Mesenchymal stem cell (in vitro differentiated cells and primary cell): ENCODE measurements around the gene ZSCAN21.

Experiments
- DNase-seq: peaks from one replicate; pipeline ENCODE4 v3.0.0-alpha.2; 2013
- H2AFZ ChIP-seq: one replicate; pipeline ENCODE4 v1.6.1; 2013; ENCODE audit warnings: low read depth, mild to moderate bottlenecking, control low read depth, inconsistent platforms, low read length, moderate library complexity
- H2AK5ac ChIP-seq: 2 replicates; pipeline ENCODE4 v1.6.1; 2013; ENCODE audit warnings: low read length, moderate library complexity, mild to moderate bottlenecking, inconsistent platforms; ENCODE audit not compliant: severe bottlenecking
- H2BK120ac ChIP-seq: one replicate; pipeline ENCODE4 v1.6.1; 2013; ENCODE audit warnings: low read depth, mild to moderate bottlenecking, inconsistent platforms, low read length, moderate library complexity
- H2BK12ac ChIP-seq, 2 experiments: one replicate each; pipeline ENCODE4 v1.6.1; 2013; ENCODE audit warnings: inconsistent platforms in 2 of 2, low read length in 2 of 2, mild to moderate bottlenecking in 2 of 2, moderate library complexity in 2 of 2, control low read depth in 1 of 2
- H2BK15ac ChIP-seq: one replicate; pipeline ENCODE4 v1.6.1; 2013; ENCODE audit warnings: mild to moderate bottlenecking, low read depth, inconsistent platforms; ENCODE audit not compliant: poor library complexity, severe bottlenecking
- H2BK5ac ChIP-seq: 2 replicates; pipeline ENCODE4 v1.6.1; 2013; ENCODE audit warnings: low read depth, mild to moderate bottlenecking, low read length, control low read depth, inconsistent platforms; ENCODE audit not compliant: poor library complexity, severe bottlenecking
- H3K14ac ChIP-seq, 2 experiments: one replicate each; pipeline ENCODE4 v1.6.1; 2013; ENCODE audit warnings: inconsistent platforms in 2 of 2, low read length in 2 of 2, control low read depth in 1 of 2, mild to moderate bottlenecking in 1 of 2, moderate library complexity in 1 of 2
- H3K18ac ChIP-seq, 2 experiments: one replicate each; pipeline ENCODE4 v1.6.1; 2013; ENCODE audit warnings: inconsistent platforms in 2 of 2, low read length in 2 of 2, control low read depth in 1 of 2, low read depth in 1 of 2, mild to moderate bottlenecking in 1 of 2
- H3K23ac ChIP-seq, 2 experiments: one replicate each; pipeline ENCODE4 v1.6.1; 2013; ENCODE audit warnings: inconsistent platforms in 2 of 2, low read length in 2 of 2, mild to moderate bottlenecking in 2 of 2, moderate library complexity in 2 of 2, control low read depth in 1 of 2
- H3K27ac ChIP-seq: 2 replicates; pipeline ENCODE4 v1.5.1; 2013; ENCODE audit warnings: mild to moderate bottlenecking, moderate library complexity, low read length, control low read depth, inconsistent platforms; ENCODE audit not compliant: poor library complexity, severe bottlenecking
- H3K27me3 ChIP-seq, 2 experiments: 2 replicates each; pipeline versions ENCODE4 v1.6.1 to v1.7.0; 2013; ENCODE audit warnings: low read length in 2 of 2, mild to moderate bottlenecking in 2 of 2, moderate library complexity in 2 of 2, control low read depth in 1 of 2, inconsistent platforms in 1 of 2; ENCODE audit not compliant: control insufficient read depth in 1 of 2, insufficient read depth in 1 of 2
- H3K36me3 ChIP-seq, 2 experiments: 2 replicates each; pipeline versions ENCODE4 v1.6.1 to v1.7.0; 2013; ENCODE audit warnings: low read length in 2 of 2, control low read depth in 1 of 2, inconsistent platforms in 1 of 2, low read depth in 1 of 2, mild to moderate bottlenecking in 1 of 2; ENCODE audit not compliant: insufficient read depth in 2 of 2, control insufficient read depth in 1 of 2
- H3K4ac ChIP-seq, 2 experiments: one replicate each; pipeline ENCODE4 v1.6.1; 2013; ENCODE audit warnings: inconsistent platforms in 2 of 2, low read length in 2 of 2, mild to moderate bottlenecking in 2 of 2, moderate library complexity in 2 of 2, control low read depth in 1 of 2, low read depth in 1 of 2
- H3K4me1 ChIP-seq: 2 replicates; pipeline ENCODE4 v1.6.1; 2013; ENCODE audit warnings: low read depth, low read length, control low read depth; ENCODE audit not compliant: control insufficient read depth, insufficient read depth
- H3K4me2 ChIP-seq: 2 replicates; pipeline ENCODE4 v1.6.1; 2013; ENCODE audit warnings: low read length, mild to moderate bottlenecking, inconsistent platforms; ENCODE audit not compliant: poor library complexity, severe bottlenecking
- H3K4me3 ChIP-seq, 2 experiments: 2 replicates each; pipeline versions ENCODE4 v1.5.1 to v1.7.0; 2013; ENCODE audit warnings: low read length in 2 of 2, mild to moderate bottlenecking in 2 of 2, control low read depth in 1 of 2, low read depth in 1 of 2; ENCODE audit not compliant: insufficient read depth in 1 of 2
- H3K79me1 ChIP-seq: replicated peaks from 2 replicates; pipeline ENCODE4 v1.6.1; 2013; ENCODE audit warnings: mild to moderate bottlenecking, control low read depth, low read length, inconsistent platforms; ENCODE audit not compliant: poor library complexity, severe bottlenecking
- H3K9ac ChIP-seq: 2 replicates; pipeline ENCODE4 v1.7.0; 2013; ENCODE audit warnings: mild to moderate bottlenecking, low read length, moderate library complexity
- H3K9me3 ChIP-seq: 2 replicates; pipeline ENCODE4 v1.7.0; 2013; ENCODE audit warnings: mild to moderate bottlenecking, low read length; ENCODE audit not compliant: control insufficient read depth
- H4K8ac ChIP-seq: one replicate; pipeline ENCODE4 v1.6.1; 2013; ENCODE audit warnings: inconsistent platforms, mild to moderate bottlenecking, low read length, moderate library complexity
- H4K91ac ChIP-seq: one replicate; pipeline ENCODE4 v1.6.1; 2013; ENCODE audit warnings: mild to moderate bottlenecking, low read length, inconsistent platforms
- WGBS: methylation state at CpG from one replicate; pipeline ENCODE4 v1.1.7; 2013; ENCODE audit warnings: mixed read lengths; 5-methylcytosine and 5-hydroxymethylcytosine counted together

Gene ZSCAN21

GRCh38 chr7:100017875-100018274 is 31.7 kb upstream of the ZSCAN21 start:
- WGBS = 96% methylated on average over 5 of the region's 5 CpGs
- H3K27ac ChIP-seq = no peak overlapping the region
- no peak overlapping the region for H3K23ac ChIP-seq
- H2BK5ac ChIP-seq = no peak overlapping the region
- no peak overlapping the region for H3K4ac ChIP-seq
- no peak overlapping the region for H2BK12ac ChIP-seq
- peaks cover 6% of the 10 kb centered on the region for H3K4me1 ChIP-seq
- H2AK5ac ChIP-seq = no peak overlapping the region
- H3K14ac ChIP-seq = no peak overlapping the region
- no peak overlapping the region for H2BK15ac ChIP-seq
- peaks cover 8% of the 10 kb centered on the region for H3K79me1 ChIP-seq
- H4K91ac ChIP-seq = no peak overlapping the region
- DNase-seq = no peak
- peak overlapping the region; percentile 98 for H3K9ac ChIP-seq
- no peak overlapping the region for H2AFZ ChIP-seq
- no peaks in the 10 kb centered on the region for H3K27me3 ChIP-seq
- H3K4me2 ChIP-seq = no peak overlapping the region
- peaks cover 21 to 24% of the 10 kb centered on the region in 2 experiments for H3K36me3 ChIP-seq
- H3K18ac ChIP-seq = no peak overlapping the region
- no peak overlapping the region for H4K8ac ChIP-seq
- H2BK120ac ChIP-seq = no peak overlapping the region
- peak overlapping the region in 1 of 2 experiments; percentile 100 for H3K4me3 ChIP-seq
- H3K9me3 ChIP-seq = no peaks in the 10 kb centered on the region

GRCh38 chr7:100019908-100020307 is 29.7 kb upstream of the ZSCAN21 start:
- Histone ChIP-seq H3K4ac (no peak overlapping the region), H3K9ac (no peak overlapping the region), H2AFZ (no peak overlapping the region), H2BK120ac (no peak overlapping the region), H2BK12ac (no peak overlapping the region), H3K4me1 (peaks cover 6% of the 10 kb centered on the region), H4K8ac (no peak overlapping the region), H3K14ac (no peak overlapping the region), H3K4me3 (no peak overlapping the region), H2BK5ac (no peak overlapping the region), H3K4me2 (no peak overlapping the region), H3K79me1 (peaks cover 20% of the 10 kb centered on the region), H3K36me3 (peaks cover 39 to 44% of the 10 kb centered on the region in 2 experiments), H2BK15ac (no peak overlapping the region), H4K91ac (no peak overlapping the region), H3K23ac (no peak overlapping the region), H3K27me3 (no peaks in the 10 kb centered on the region), H2AK5ac (no peak overlapping the region), H3K18ac (no peak overlapping the region), H3K27ac (no peak overlapping the region), H3K9me3 (no peaks in the 10 kb centered on the region)
- 96% methylated on average over 7 of the region's 7 CpGs for WGBS
- no peak for DNase-seq

GRCh38 chr7:100021297-100021696 is 28.3 kb upstream of the ZSCAN21 start:
- Histone ChIP-seq H2BK120ac (no peak overlapping the region), H3K9ac (no peak overlapping the region)

DNA sequence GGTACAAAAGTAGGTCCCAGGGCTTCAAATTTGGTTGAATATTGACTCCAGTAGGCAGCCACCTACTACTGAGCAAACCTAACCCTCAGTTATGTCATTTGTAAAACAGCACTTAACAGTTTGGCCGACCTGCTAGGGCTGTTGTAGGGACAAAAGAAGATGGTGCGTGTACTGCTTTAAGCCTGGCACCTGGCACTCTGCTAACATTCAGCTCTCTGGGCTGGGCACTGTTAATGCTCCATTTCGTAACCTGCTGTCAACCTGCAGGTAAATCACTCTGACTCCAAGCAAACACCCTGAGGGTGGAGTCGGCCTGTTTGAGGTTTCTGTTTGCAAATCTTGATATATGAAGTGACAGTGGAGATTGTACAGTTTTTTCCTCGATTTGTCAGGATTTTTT is 27.0 kb upstream of the ZSCAN21 start:
- WGBS = 98% methylated on average over 4 of the region's 5 CpGs
- H3K4me2 ChIP-seq = no peak overlapping the region
- no peak for DNase-seq
- H3K9me3 ChIP-seq = no peaks in the 10 kb centered on the region
- no peak overlapping the region for H2BK120ac ChIP-seq
- peaks cover 51 to 67% of the 10 kb centered on the region in 2 experiments for H3K36me3 ChIP-seq
- no peak overlapping the region for H3K18ac ChIP-seq
- H3K14ac ChIP-seq = no peak overlapping the region
- H2BK5ac ChIP-seq = no peak overlapping the region
- no peaks in the 10 kb centered on the region for H3K27me3 ChIP-seq
- H4K91ac ChIP-seq = no peak overlapping the region
- peaks cover 3% of the 10 kb centered on the region for H3K4me1 ChIP-seq
- no peak overlapping the region for H3K23ac ChIP-seq
- H2BK12ac ChIP-seq = no peak overlapping the region
- H2AK5ac ChIP-seq = no peak overlapping the region
- H3K4me3 ChIP-seq = no peak overlapping the region
- H3K4ac ChIP-seq = no peak overlapping the region
- H3K9ac ChIP-seq = no peak overlapping the region
- peak overlapping the region; percentile 42 for H4K8ac ChIP-seq
- no peak overlapping the region for H3K27ac ChIP-seq
- H3K79me1 ChIP-seq = peaks cover 24% of the 10 kb centered on the region
- no peak overlapping the region for H2BK15ac ChIP-seq
- no peak overlapping the region for H2AFZ ChIP-seq

More at GRCh38 chr7:100021297-100021696, 28.3 kb upstream of the ZSCAN21 start:
- no peak overlapping the region for H3K18ac ChIP-seq
- H2AK5ac ChIP-seq = no peak overlapping the region
- no peak overlapping the region for H2BK15ac ChIP-seq
- peaks cover 20% of the 10 kb centered on the region for H3K79me1 ChIP-seq
- H3K4me2 ChIP-seq = no peak overlapping the region
- peaks cover 44 to 58% of the 10 kb centered on the region in 2 experiments for H3K36me3 ChIP-seq
- H3K27ac ChIP-seq = no peak overlapping the region
- WGBS = 98% methylated on average over 3 of the region's 3 CpGs
- H2BK5ac ChIP-seq = no peak overlapping the region
- no peaks in the 10 kb centered on the region for H3K9me3 ChIP-seq
- H3K4me1 ChIP-seq = peaks cover 6% of the 10 kb centered on the region
- no peak overlapping the region for H3K23ac ChIP-seq
- no peak overlapping the region for H2AFZ ChIP-seq
- no peak for DNase-seq
- H3K4me3 ChIP-seq = no peak overlapping the region
- no peaks in the 10 kb centered on the region for H3K27me3 ChIP-seq
- no peak overlapping the region for H3K4ac ChIP-seq
- H4K91ac ChIP-seq = no peak overlapping the region
- no peak overlapping the region for H3K14ac ChIP-seq
- H2BK12ac ChIP-seq = no peak overlapping the region
- H4K8ac ChIP-seq = no peak overlapping the region
